Activated CD8-positive, alpha-beta memory T cell treated with anti-CD3 and anti-CD28 coated beads, Interleukin-2, amount 10 ng/mL, durations not matched to agents 7 days and 5 days (primary cell): ENCODE measurements around the gene HIC2. TPM values are rescaled to one million over a fixed set of nuclear protein-coding genes. Genes with fewer than 3 reads are reported as not detected.
"Not testable (repeated sequence)": the region's sequence is repeated elsewhere in the genome, so short reads cannot be mapped to it uniquely, and the experiment has no call there.

Experiments
- ATAC-seq: fragments of 150-1000 bp; cut with Tn5 transposase; one replicate; pipeline ENCODE4 v1.10.0; 2021; ENCODE audit warnings: moderate library complexity
- CTCF ChIA-PET: fragments of 350-600 bp; sonication (Branson Sonifier 250); formaldehyde crosslinking; loops from one replicate; lab custom pipeline; 2021; ENCODE audit warnings: antibody characterized with exemption; lab: Charles Lee
- DNase-seq: peaks from one replicate; pipeline ENCODE4 v3.0.0-alpha.2; 2020
- H3K27ac Mint-ChIP-seq: one replicate; pipeline ENCODE4 v1.8.0; 2021; ENCODE audit warnings: mild to moderate bottlenecking, mixed read lengths
- H3K27me3 Mint-ChIP-seq: one replicate; pipeline ENCODE4 v1.8.0; 2021; ENCODE audit warnings: mixed read lengths
- H3K36me3 Mint-ChIP-seq: one replicate; pipeline ENCODE4 v1.8.0; 2021; ENCODE audit warnings: mild to moderate bottlenecking, mixed read lengths
- H3K4me1 Mint-ChIP-seq: one replicate; pipeline ENCODE4 v1.8.0; 2021; ENCODE audit warnings: mixed read lengths
- H3K4me3 Mint-ChIP-seq: one replicate; pipeline ENCODE4 v1.8.0; 2021; ENCODE audit warnings: mild to moderate bottlenecking, moderate library complexity, mixed read lengths
- H3K9me3 Mint-ChIP-seq: one replicate; pipeline ENCODE4 v1.8.0; 2022; ENCODE audit warnings: low read depth, mixed read lengths
- total RNA-seq, 2 experiments: library from RNA; stranded (reverse); gene quantifications; one replicate each; pipeline ENCODE4 v1.2.3, GENCODE V29; 2021

Gene HIC2
- total RNA-seq, 2 experiments from 2014 or later, result 4.2 to 4.4 TPM

GRCh38 chr22:21472984-21473383 is 55.8 kb downstream of the HIC2 start:
- DNase-seq, H3K27me3 Mint-ChIP-seq, H3K4me3 Mint-ChIP-seq, CTCF ChIA-PET, H3K36me3 Mint-ChIP-seq, ATAC-seq, H3K9me3 Mint-ChIP-seq, H3K4me1 Mint-ChIP-seq, H3K27ac Mint-ChIP-seq: not testable (repeated sequence)

DNA sequence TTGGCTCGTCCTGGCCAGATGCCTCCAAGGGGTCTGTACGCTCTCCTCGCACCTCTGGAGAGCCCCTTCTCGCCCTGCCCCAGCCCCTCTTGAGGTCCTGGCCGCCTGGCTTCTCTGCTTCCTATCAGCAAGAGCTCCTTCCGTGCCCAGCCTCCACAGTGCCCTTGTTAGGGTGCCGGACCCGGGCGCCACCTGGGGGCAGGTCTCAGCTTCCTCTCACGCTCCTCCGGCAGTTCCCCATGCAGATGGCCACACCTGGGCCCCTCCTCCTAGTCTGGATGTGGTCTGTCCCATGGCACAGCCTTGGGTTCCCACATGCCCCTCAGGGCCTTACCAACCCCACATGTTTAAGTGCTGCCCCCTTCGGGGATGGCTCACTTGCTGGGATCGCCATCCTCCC is 56.5 kb downstream of the HIC2 start:
- H3K36me3 Mint-ChIP-seq, H3K27me3 Mint-ChIP-seq, H3K4me3 Mint-ChIP-seq, H3K9me3 Mint-ChIP-seq, CTCF ChIA-PET, ATAC-seq, H3K27ac Mint-ChIP-seq, DNase-seq, H3K4me1 Mint-ChIP-seq: not testable (repeated sequence)

DNA sequence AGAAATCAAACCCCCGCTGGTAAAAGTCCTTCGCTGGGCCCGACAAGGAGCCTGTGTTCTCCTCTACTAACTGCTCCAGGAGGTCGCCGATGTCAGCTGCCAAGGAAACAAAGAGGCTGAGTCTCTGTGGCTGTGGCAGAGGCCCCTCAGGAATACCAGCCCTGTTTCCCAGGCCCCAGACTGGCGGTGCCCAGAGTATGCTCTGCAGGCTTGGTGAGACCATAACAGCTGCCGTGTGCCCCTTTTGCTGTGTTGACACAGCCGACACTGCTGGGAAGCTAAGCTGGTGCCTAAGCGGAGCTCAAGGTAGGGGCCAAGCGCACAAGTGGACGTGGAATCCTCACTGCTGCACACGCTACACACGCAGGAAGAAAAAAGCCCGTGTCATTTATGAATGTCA is 66.9 kb downstream of the HIC2 start:
- H3K36me3 Mint-ChIP-seq, H3K9me3 Mint-ChIP-seq, H3K27ac Mint-ChIP-seq, H3K4me3 Mint-ChIP-seq, H3K4me1 Mint-ChIP-seq, DNase-seq, ATAC-seq, CTCF ChIA-PET, H3K27me3 Mint-ChIP-seq: not testable (repeated sequence)

GRCh38 chr22:21487723-21488122 is 70.6 kb downstream of the HIC2 start:
- H3K4me3 Mint-ChIP-seq, DNase-seq, H3K27me3 Mint-ChIP-seq, H3K27ac Mint-ChIP-seq, H3K36me3 Mint-ChIP-seq, CTCF ChIA-PET, ATAC-seq, H3K4me1 Mint-ChIP-seq, H3K9me3 Mint-ChIP-seq: not testable (repeated sequence)

DNA sequence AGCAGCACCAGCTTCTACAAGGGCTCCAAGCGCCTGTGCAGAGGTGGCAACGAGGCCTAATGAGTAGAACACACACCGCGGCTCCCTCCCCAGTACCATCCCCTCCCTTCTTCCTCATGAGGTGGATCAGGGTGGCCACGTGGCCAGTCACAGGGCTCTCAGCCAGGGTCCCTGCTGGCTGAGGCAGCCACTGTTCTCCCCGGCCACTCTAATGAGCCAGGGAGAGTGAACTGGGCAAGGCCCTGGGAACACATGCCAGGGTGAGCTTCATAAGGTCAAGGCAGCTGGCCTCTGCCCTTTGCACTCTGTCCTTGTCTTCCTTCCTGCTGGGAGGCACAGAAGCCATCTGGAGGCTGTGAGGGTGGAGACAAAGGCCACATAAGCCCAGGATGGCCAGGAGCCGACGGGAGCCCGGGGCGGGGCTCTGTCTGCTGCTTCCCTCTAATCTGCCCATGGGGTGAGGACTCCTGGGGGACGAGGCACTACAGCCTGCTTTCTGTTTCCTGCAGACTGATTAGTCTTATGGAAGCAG is 72.0 kb downstream of the HIC2 start:
- H3K27ac Mint-ChIP-seq, H3K9me3 Mint-ChIP-seq, H3K36me3 Mint-ChIP-seq, CTCF ChIA-PET, H3K27me3 Mint-ChIP-seq, ATAC-seq, DNase-seq, H3K4me1 Mint-ChIP-seq, H3K4me3 Mint-ChIP-seq: not testable (repeated sequence)

- H3K27me3 Mint-ChIP-seq, H3K4me3 Mint-ChIP-seq, H3K27ac Mint-ChIP-seq, H3K36me3 Mint-ChIP-seq, CTCF ChIA-PET, H3K4me1 Mint-ChIP-seq, DNase-seq, H3K9me3 Mint-ChIP-seq, ATAC-seq: not testable (repeated sequence)
These were observed 73.4 kb downstream of the HIC2 start for GRCh38 chr22:21490556-21490955.

- H3K27ac Mint-ChIP-seq, ATAC-seq, H3K36me3 Mint-ChIP-seq, CTCF ChIA-PET, H3K4me1 Mint-ChIP-seq, DNase-seq, H3K4me3 Mint-ChIP-seq, H3K9me3 Mint-ChIP-seq, H3K27me3 Mint-ChIP-seq: not testable (repeated sequence)
These were observed 75.1 kb downstream of the HIC2 start for GRCh38 chr22:21492271-21492670.

DNA sequence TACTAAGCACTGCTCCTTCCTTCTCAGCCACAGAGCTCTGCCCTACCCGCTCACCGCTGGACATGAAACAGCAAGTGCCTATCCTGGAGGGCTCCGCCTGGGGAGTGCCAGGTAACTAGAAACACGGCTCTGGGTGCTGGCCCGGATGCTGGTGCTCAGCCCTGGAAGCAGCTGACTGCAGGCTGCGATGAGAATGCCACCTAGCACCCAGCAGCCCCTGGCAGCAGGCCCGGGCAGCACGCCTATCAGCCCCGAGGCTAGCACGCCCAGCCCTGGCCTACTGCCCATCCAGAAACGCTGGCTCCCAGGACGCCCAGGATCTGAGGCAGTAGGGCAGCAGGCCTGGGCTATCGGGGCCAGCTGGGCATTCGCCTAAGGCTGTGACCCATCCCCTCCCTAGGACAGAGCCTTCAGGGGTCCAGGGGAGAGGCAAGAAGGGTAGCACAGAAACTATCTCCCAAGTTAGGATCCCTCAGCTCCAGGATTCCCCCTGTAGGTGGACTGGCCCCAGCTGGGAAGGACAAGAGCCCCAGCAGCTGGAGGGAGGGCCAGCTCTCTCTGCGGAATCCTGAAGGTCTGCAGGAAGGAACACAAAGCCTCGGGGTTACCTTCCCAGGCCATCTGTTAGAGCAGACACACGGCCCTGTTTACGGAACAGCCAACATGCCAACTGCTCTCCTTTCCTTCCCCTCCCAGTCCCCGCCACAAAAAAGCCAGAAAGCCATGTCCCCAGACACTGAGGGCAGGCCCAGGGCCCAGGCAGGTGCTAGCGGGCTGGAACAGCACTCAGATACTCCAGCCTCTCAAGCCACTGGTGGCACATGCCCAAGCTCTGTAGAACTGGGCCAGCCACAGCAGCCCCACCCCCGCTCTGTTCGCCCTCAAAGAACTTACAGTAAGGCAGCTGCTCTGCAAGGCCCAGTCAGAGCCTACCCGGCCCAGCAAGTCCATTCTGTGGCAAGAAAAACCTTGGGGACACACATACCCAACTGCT is 76.9 kb downstream of the HIC2 start:
- CTCF ChIA-PET, ATAC-seq, H3K36me3 Mint-ChIP-seq, DNase-seq, H3K27me3 Mint-ChIP-seq, H3K4me1 Mint-ChIP-seq, H3K9me3 Mint-ChIP-seq, H3K4me3 Mint-ChIP-seq, H3K27ac Mint-ChIP-seq: not testable (repeated sequence)

DNA sequence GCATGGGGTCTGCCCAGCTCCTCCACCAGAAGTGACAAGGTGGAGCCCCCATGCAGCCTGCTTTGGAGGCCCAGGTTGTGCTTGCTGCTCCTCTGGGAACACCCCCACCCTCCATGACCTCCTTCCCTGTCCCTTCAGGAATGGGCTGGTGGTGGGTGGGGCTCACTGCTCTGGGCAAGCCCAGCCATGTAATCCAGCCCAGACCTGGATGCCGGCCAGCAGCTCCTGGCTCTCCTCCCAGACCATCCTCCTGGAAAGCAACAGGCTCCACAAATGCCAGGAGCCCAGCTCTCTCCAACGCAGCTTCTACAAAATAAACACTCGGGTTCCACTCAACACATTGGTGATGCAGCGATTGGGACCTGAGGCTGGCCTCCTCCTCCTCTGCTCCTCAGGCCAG is 80.8 kb downstream of the HIC2 start:
- H3K27ac Mint-ChIP-seq, H3K9me3 Mint-ChIP-seq, ATAC-seq, CTCF ChIA-PET, DNase-seq, H3K4me1 Mint-ChIP-seq, H3K36me3 Mint-ChIP-seq, H3K4me3 Mint-ChIP-seq, H3K27me3 Mint-ChIP-seq: not testable (repeated sequence)

- ATAC-seq, H3K27me3 Mint-ChIP-seq, CTCF ChIA-PET, H3K4me1 Mint-ChIP-seq, H3K9me3 Mint-ChIP-seq, H3K4me3 Mint-ChIP-seq, DNase-seq, H3K27ac Mint-ChIP-seq, H3K36me3 Mint-ChIP-seq: not testable (repeated sequence)
These were observed 81.3 kb downstream of the HIC2 start for GRCh38 chr22:21498489-21498888.

DNA sequence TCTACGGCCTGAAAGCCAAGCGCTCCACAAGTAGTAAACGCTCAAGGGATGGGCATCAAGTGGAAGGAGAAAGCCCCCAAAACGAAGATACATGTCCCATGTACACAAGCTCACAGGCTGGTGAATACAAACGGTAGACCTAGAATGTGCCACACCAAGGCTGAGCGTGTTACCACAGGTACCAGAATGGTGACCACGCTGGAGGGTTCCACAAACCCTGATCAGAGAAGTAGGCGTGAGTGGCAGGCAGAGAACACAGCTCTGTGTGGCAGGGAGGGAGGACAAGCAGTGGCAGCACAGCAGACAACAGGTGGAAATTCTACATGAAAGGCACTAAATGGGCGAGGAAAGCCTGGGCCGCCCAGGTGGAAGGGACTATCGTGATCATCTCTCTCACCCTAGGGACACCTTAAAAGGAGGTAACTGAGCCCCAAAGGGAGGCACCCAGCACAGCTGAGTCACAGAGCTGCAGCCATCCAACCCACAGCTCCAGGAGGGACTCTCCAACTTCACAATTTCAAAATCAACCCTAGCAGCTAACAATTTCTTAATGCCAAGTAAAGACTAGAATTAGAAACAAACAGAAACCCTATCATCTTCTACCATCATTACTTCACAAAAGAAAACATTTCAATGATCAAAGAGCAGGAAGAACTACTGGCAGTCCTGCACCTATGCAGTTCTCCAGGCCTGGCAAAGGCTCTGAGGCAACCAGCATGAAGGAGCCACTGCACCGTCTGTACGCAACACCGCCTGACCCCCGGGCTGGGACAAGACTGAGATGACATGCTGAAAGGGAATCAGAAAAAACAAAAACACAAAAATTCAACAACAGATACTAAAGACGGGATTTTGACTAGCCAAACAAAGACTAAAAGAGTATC is 82.7 kb downstream of the HIC2 start:
- not testable (repeated sequence) for H3K4me1 Mint-ChIP-seq

More for the DNA sequence above, 82.7 kb downstream of the HIC2 start:
- peak; percentile 36 for ATAC-seq
- H3K27me3 Mint-ChIP-seq, H3K36me3 Mint-ChIP-seq, DNase-seq, H3K4me3 Mint-ChIP-seq, H3K27ac Mint-ChIP-seq, H3K9me3 Mint-ChIP-seq, CTCF ChIA-PET: not testable (repeated sequence)
